Mesenchymal stem cell (in vitro differentiated cells and primary cell): ENCODE results near the gene DHRSX.

Source experiments
- DNase-seq: peaks from one replicate; pipeline ENCODE4 v3.0.0-alpha.2; 2013
- H2AFZ ChIP-seq: one replicate; pipeline ENCODE4 v1.6.1; 2013; ENCODE audit warnings: low read depth, mild to moderate bottlenecking, control low read depth, inconsistent platforms, low read length, moderate library complexity
- H2AK5ac ChIP-seq: 2 replicates; pipeline ENCODE4 v1.6.1; 2013; ENCODE audit warnings: low read length, moderate library complexity, mild to moderate bottlenecking, inconsistent platforms; ENCODE audit not compliant: severe bottlenecking
- H2BK120ac ChIP-seq: one replicate; pipeline ENCODE4 v1.6.1; 2013; ENCODE audit warnings: low read depth, mild to moderate bottlenecking, inconsistent platforms, low read length, moderate library complexity
- H2BK12ac ChIP-seq, 2 experiments: one replicate each; pipeline ENCODE4 v1.6.1; 2013; ENCODE audit warnings: inconsistent platforms in 2 of 2, low read length in 2 of 2, mild to moderate bottlenecking in 2 of 2, moderate library complexity in 2 of 2, control low read depth in 1 of 2
- H2BK15ac ChIP-seq: one replicate; pipeline ENCODE4 v1.6.1; 2013; ENCODE audit warnings: mild to moderate bottlenecking, low read depth, inconsistent platforms; ENCODE audit not compliant: poor library complexity, severe bottlenecking
- H2BK5ac ChIP-seq: 2 replicates; pipeline ENCODE4 v1.6.1; 2013; ENCODE audit warnings: low read depth, mild to moderate bottlenecking, low read length, control low read depth, inconsistent platforms; ENCODE audit not compliant: poor library complexity, severe bottlenecking
- H3K14ac ChIP-seq, 2 experiments: one replicate each; pipeline ENCODE4 v1.6.1; 2013; ENCODE audit warnings: inconsistent platforms in 2 of 2, low read length in 2 of 2, control low read depth in 1 of 2, mild to moderate bottlenecking in 1 of 2, moderate library complexity in 1 of 2
- H3K18ac ChIP-seq, 2 experiments: one replicate each; pipeline ENCODE4 v1.6.1; 2013; ENCODE audit warnings: inconsistent platforms in 2 of 2, low read length in 2 of 2, control low read depth in 1 of 2, low read depth in 1 of 2, mild to moderate bottlenecking in 1 of 2
- H3K23ac ChIP-seq, 2 experiments: one replicate each; pipeline ENCODE4 v1.6.1; 2013; ENCODE audit warnings: inconsistent platforms in 2 of 2, low read length in 2 of 2, mild to moderate bottlenecking in 2 of 2, moderate library complexity in 2 of 2, control low read depth in 1 of 2
- H3K27ac ChIP-seq: 2 replicates; pipeline ENCODE4 v1.5.1; 2013; ENCODE audit warnings: mild to moderate bottlenecking, moderate library complexity, low read length, control low read depth, inconsistent platforms; ENCODE audit not compliant: poor library complexity, severe bottlenecking
- H3K27me3 ChIP-seq, 2 experiments: 2 replicates each; pipeline versions ENCODE4 v1.6.1 to v1.7.0; 2013; ENCODE audit warnings: low read length in 2 of 2, mild to moderate bottlenecking in 2 of 2, moderate library complexity in 2 of 2, control low read depth in 1 of 2, inconsistent platforms in 1 of 2; ENCODE audit not compliant: control insufficient read depth in 1 of 2, insufficient read depth in 1 of 2
- H3K36me3 ChIP-seq, 2 experiments: 2 replicates each; pipeline versions ENCODE4 v1.6.1 to v1.7.0; 2013; ENCODE audit warnings: low read length in 2 of 2, control low read depth in 1 of 2, inconsistent platforms in 1 of 2, low read depth in 1 of 2, mild to moderate bottlenecking in 1 of 2; ENCODE audit not compliant: insufficient read depth in 2 of 2, control insufficient read depth in 1 of 2
- H3K4ac ChIP-seq, 2 experiments: one replicate each; pipeline ENCODE4 v1.6.1; 2013; ENCODE audit warnings: inconsistent platforms in 2 of 2, low read length in 2 of 2, mild to moderate bottlenecking in 2 of 2, moderate library complexity in 2 of 2, control low read depth in 1 of 2, low read depth in 1 of 2
- H3K4me1 ChIP-seq: 2 replicates; pipeline ENCODE4 v1.6.1; 2013; ENCODE audit warnings: low read depth, low read length, control low read depth; ENCODE audit not compliant: control insufficient read depth, insufficient read depth
- H3K4me2 ChIP-seq: 2 replicates; pipeline ENCODE4 v1.6.1; 2013; ENCODE audit warnings: low read length, mild to moderate bottlenecking, inconsistent platforms; ENCODE audit not compliant: poor library complexity, severe bottlenecking
- H3K4me3 ChIP-seq, 2 experiments: 2 replicates each; pipeline versions ENCODE4 v1.5.1 to v1.7.0; 2013; ENCODE audit warnings: low read length in 2 of 2, mild to moderate bottlenecking in 2 of 2, control low read depth in 1 of 2, low read depth in 1 of 2; ENCODE audit not compliant: insufficient read depth in 1 of 2
- H3K79me1 ChIP-seq: replicated peaks from 2 replicates; pipeline ENCODE4 v1.6.1; 2013; ENCODE audit warnings: mild to moderate bottlenecking, control low read depth, low read length, inconsistent platforms; ENCODE audit not compliant: poor library complexity, severe bottlenecking
- H3K9ac ChIP-seq: 2 replicates; pipeline ENCODE4 v1.7.0; 2013; ENCODE audit warnings: mild to moderate bottlenecking, low read length, moderate library complexity
- H3K9me3 ChIP-seq: 2 replicates; pipeline ENCODE4 v1.7.0; 2013; ENCODE audit warnings: mild to moderate bottlenecking, low read length; ENCODE audit not compliant: control insufficient read depth
- H4K8ac ChIP-seq: one replicate; pipeline ENCODE4 v1.6.1; 2013; ENCODE audit warnings: inconsistent platforms, mild to moderate bottlenecking, low read length, moderate library complexity
- H4K91ac ChIP-seq: one replicate; pipeline ENCODE4 v1.6.1; 2013; ENCODE audit warnings: mild to moderate bottlenecking, low read length, inconsistent platforms
- WGBS: methylation state at CpG from one replicate; pipeline ENCODE4 v1.1.7; 2013; ENCODE audit warnings: mixed read lengths; 5-methylcytosine and 5-hydroxymethylcytosine counted together

DHRSX gene

GRCh38 chrX:2414384-2414783 is 86.4 kb downstream of the DHRSX start:
- H2AFZ ChIP-seq, result no peak overlapping the region

GRCh38 chrX:2413969-2414368 is 86.8 kb downstream of the DHRSX start:
- H3K36me3 ChIP-seq, result peaks cover 12 to 13% of the 10 kb centered on the region in 2 experiments
- H3K4me1 ChIP-seq, result peaks cover 3% of the 10 kb centered on the region
- H3K27me3 ChIP-seq, result no peaks in the 10 kb centered on the region
- DNase-seq, result no peak
- H2BK120ac ChIP-seq, result no peak overlapping the region
- no peak overlapping the region for H3K27ac ChIP-seq
- H2BK5ac ChIP-seq, result no peak overlapping the region
- no peak overlapping the region for H3K14ac ChIP-seq
- no peak overlapping the region for H4K91ac ChIP-seq
- H3K23ac ChIP-seq, result no peak overlapping the region
- H3K79me1 ChIP-seq, result peaks cover 26% of the 10 kb centered on the region
- no peak overlapping the region for H3K4me2 ChIP-seq
- H3K4me3 ChIP-seq, result no peak overlapping the region
- no peak overlapping the region for H4K8ac ChIP-seq
- H2AK5ac ChIP-seq, result no peak overlapping the region
- H3K4ac ChIP-seq, result no peak overlapping the region
- WGBS, result 97% methylated on average over 2 of the region's 2 CpGs
- no peak overlapping the region for H3K18ac ChIP-seq
- H3K9me3 ChIP-seq, result no peaks in the 10 kb centered on the region
- H2AFZ ChIP-seq, result no peak overlapping the region
- H2BK15ac ChIP-seq, result no peak overlapping the region
- no peak overlapping the region for H3K9ac ChIP-seq
- no peak overlapping the region for H2BK12ac ChIP-seq

More at GRCh38 chrX:2414384-2414783, 86.4 kb downstream of the DHRSX start:
- no peak overlapping the region for H2AK5ac ChIP-seq
- DNase-seq, result no peak
- no peaks in the 10 kb centered on the region for H3K27me3 ChIP-seq
- H3K18ac ChIP-seq, result no peak overlapping the region
- no peak overlapping the region for H3K9ac ChIP-seq
- H3K4me2 ChIP-seq, result no peak overlapping the region
- no peaks in the 10 kb centered on the region for H3K9me3 ChIP-seq
- H4K8ac ChIP-seq, result no peak overlapping the region
- no peak overlapping the region for H2BK5ac ChIP-seq
- H3K4me3 ChIP-seq, result no peak overlapping the region
- H3K79me1 ChIP-seq, result peaks cover 28% of the 10 kb centered on the region
- no peak overlapping the region for H4K91ac ChIP-seq
- H2BK120ac ChIP-seq, result no peak overlapping the region
- peaks cover 3% of the 10 kb centered on the region for H3K4me1 ChIP-seq
- no peak overlapping the region for H3K27ac ChIP-seq
- no peak overlapping the region for H3K23ac ChIP-seq
- H2BK15ac ChIP-seq, result no peak overlapping the region
- no peak overlapping the region for H3K14ac ChIP-seq
- no peak overlapping the region for H3K4ac ChIP-seq
- peaks cover 9 to 12% of the 10 kb centered on the region in 2 experiments for H3K36me3 ChIP-seq
- WGBS, result 92% methylated on average over 2 of the region's 2 CpGs
- no peak overlapping the region for H2BK12ac ChIP-seq

GRCh38 chrX:2412131-2412530 is 88.6 kb downstream of the DHRSX start:
- no peak overlapping the region for H3K4me2 ChIP-seq
- no peak overlapping the region for H2AK5ac ChIP-seq
- peaks cover 21 to 26% of the 10 kb centered on the region in 2 experiments for H3K36me3 ChIP-seq
- H3K4ac ChIP-seq, result no peak overlapping the region
- peaks cover 3% of the 10 kb centered on the region for H3K4me1 ChIP-seq
- H3K9me3 ChIP-seq, result peaks cover under 1% of the 10 kb centered on the region
- no peak overlapping the region for H2BK15ac ChIP-seq
- WGBS, result 95% methylated on average over 9 of the region's 9 CpGs
- no peak overlapping the region for H3K23ac ChIP-seq
- no peak overlapping the region for H2AFZ ChIP-seq
- no peak overlapping the region for H2BK120ac ChIP-seq
- no peak for DNase-seq
- H3K14ac ChIP-seq, result no peak overlapping the region
- no peak overlapping the region for H3K27ac ChIP-seq
- no peak overlapping the region for H3K9ac ChIP-seq
- no peak overlapping the region for H3K4me3 ChIP-seq
- H4K91ac ChIP-seq, result no peak overlapping the region
- H2BK5ac ChIP-seq, result no peak overlapping the region
- peaks cover 24% of the 10 kb centered on the region for H3K79me1 ChIP-seq
- H4K8ac ChIP-seq, result no peak overlapping the region
- H3K18ac ChIP-seq, result no peak overlapping the region
- H2BK12ac ChIP-seq, result no peak overlapping the region
- no peaks in the 10 kb centered on the region for H3K27me3 ChIP-seq

GRCh38 chrX:2410279-2411020 is 90.3 kb downstream of the DHRSX start:
- H3K4me2 ChIP-seq, result no peak overlapping the region
- no peak overlapping the region for H2BK15ac ChIP-seq
- H2BK120ac ChIP-seq, result no peak overlapping the region
- peaks cover 24% of the 10 kb centered on the region for H3K79me1 ChIP-seq
- H3K9me3 ChIP-seq, result peaks cover 4% of the 10 kb centered on the region
- no peak overlapping the region for H4K91ac ChIP-seq
- H3K27ac ChIP-seq, result no peak overlapping the region
- no peak overlapping the region for H3K9ac ChIP-seq
- no peak overlapping the region for H3K4me3 ChIP-seq
- H3K23ac ChIP-seq, result no peak overlapping the region
- H3K4ac ChIP-seq, result no peak overlapping the region
- WGBS, result 92% methylated on average over 11 of the region's 12 CpGs
- H3K18ac ChIP-seq, result no peak overlapping the region
- H3K14ac ChIP-seq, result no peak overlapping the region
- peaks cover 3% of the 10 kb centered on the region for H3K4me1 ChIP-seq
- no peak overlapping the region for H2BK5ac ChIP-seq
- no peak overlapping the region for H2BK12ac ChIP-seq
- no peak overlapping the region for H2AFZ ChIP-seq
- DNase-seq, result no peak
- H2AK5ac ChIP-seq, result no peak overlapping the region
- H3K36me3 ChIP-seq, result peaks cover 23 to 33% of the 10 kb centered on the region in 2 experiments
- H3K27me3 ChIP-seq, result no peaks in the 10 kb centered on the region
- H4K8ac ChIP-seq, result no peak overlapping the region
